Endometrium (tissue), 2 donors: ENCODE measurements around the gene ODAD3.
A peak's percentile ranks its signal among the peaks of the same experiment; 100 is the strongest.
"Not testable (repeated sequence)": the region's sequence is repeated elsewhere in the genome, so short reads cannot be mapped to it uniquely, and the experiment has no call there.

Experiments used
- FAIRE-seq: peaks from 2 replicates; lab custom pipeline; 2012; peaks lifted over from hg19 to GRCh38; lab: Jason Lieb, UNC
- donor health status: control.
- donor health status: control.

The ODAD3 gene

GRCh38 chr19:11435057-11435832 lies at the start of gene ODAD3, which contains the start of gene PRKCSH:
ODAD3 (minus strand) TSS chr19:11435121; CDS start chr19:11435016, 105 bp downstream.
PRKCSH (plus strand) TSS chr19:11435635; CDS start chr19:11436118, 483 bp downstream.
- FAIRE-seq: peak; percentile 100

DNA sequence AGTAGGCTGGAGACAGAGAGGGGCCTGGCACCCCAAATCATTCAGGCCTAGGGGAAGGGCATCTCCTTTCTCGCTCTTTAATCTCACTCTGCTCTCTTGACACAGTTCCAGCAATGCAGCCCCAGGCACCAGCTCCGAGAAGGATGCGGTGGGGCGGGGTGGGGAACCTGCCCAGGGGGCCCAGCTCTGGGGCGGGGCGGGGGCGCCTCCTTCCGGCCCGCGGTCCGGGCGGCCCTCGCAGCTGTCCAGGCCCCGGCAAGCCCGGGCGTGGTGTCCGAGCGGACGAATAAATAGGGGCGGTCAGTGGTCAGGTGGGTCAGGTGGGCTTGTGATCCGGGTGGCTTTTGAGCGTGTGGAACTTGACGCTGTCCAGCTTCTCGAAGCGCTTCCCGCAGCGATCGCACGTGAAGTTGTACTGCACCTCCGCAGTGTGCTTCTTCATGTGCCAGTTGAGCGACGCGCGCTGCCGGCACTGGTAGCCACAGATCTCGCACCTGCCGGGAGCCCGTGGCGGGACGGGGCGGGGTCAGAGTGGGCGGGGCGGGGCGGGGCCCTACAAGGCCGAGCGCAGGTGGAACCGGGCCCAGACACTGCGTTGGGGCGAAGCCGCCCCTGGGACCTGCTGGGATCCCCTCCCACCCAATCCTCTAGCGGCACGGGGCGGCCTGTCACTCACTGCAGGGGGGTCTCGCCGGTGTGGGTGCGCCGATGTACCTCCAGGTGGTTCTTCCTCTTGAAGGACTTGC lies 48.6 kb upstream of the ODAD3 start:
- no peak for FAIRE-seq

- FAIRE-seq: no peak
Measured at GRCh38 chr19:11482384-11483050, 47.6 kb upstream of the ODAD3 start.

GRCh38 chr19:11481534-11482383 lies 46.8 kb upstream of the ODAD3 start:
- FAIRE-seq: no peak

GRCh38 chr19:11480715-11481533 lies 46.0 kb upstream of the ODAD3 start, which contains the start of gene ELAVL3:
ELAVL3 (minus strand) TSS chr19:11481046; CDS start chr19:11480608, 438 bp downstream.
- FAIRE-seq: no peak

DNA sequence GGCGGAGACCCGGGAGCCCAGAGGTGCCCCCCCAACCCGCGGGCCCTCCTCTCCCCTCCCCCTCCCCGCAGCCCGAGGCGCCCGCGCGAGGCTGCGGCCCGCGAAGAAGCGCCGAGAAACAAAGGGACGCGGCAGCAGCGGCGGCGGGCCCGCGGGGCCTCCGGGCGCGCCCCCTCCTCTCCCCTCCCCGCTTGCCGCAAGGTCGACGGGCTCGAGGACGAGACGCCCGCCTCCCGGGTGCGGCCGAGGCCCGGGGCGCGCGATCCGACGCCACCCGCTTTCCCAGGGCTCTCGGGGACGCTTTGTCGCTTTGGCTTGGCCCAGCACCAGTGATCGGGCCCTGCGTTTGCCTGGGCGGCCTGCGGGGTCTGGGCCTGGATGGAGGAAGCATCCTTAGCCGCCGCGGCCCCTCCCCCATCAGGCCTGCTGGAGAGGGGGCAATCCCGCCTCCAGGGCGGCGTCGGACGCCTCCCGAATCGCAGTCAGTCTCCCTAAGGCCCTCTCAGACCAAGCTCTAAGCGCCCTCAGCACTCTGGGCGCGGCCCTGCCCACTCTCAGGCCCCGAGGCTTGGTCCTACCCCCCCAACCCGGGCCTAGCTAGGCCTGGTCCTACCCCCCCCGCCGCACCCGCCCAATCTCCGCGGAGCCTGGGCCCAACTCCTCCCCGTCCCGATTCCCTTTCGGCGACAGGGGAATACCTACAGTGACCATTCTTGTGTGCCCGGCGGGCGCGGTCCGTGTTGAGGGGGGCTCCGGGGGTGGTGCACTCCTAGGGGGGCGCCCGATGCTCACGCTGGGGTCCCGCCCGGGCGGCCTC lies 45.2 kb upstream of the ODAD3 start:
- FAIRE-seq: no peak

- FAIRE-seq: no peak
Measured at GRCh38 chr19:11479090-11479897, 44.4 kb upstream of the ODAD3 start.

- no peak for FAIRE-seq
Measured at GRCh38 chr19:11478167-11479089, 43.5 kb upstream of the ODAD3 start.

DNA sequence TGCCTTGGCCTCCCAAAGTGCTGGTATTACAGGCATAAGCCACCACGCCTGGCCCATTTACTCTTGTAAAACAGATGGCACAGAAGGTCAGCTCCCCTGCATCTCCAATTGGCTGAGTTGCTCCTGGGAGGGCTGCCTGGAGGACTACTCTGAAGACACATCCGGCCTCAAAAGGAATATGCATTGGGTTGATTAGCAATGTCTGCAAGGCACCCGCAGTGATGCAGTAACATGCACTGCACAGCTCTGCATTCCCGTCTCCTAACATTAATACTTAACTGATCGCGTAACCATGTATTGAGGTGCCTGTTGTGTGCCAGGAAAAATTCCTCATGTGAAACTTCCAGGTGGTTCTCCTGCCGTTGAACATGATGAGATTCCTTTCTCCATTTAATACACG lies 40.9 kb upstream of the ODAD3 start:
- FAIRE-seq: no peak

- FAIRE-seq: not testable (repeated sequence)
Measured at GRCh38 chr19:11475343-11475742, 40.4 kb upstream of the ODAD3 start.

- no peak for FAIRE-seq
Measured at GRCh38 chr19:11473725-11474124, 38.8 kb upstream of the ODAD3 start.

GRCh38 chr19:11468266-11468845 lies 33.4 kb upstream of the ODAD3 start:
- not testable (repeated sequence) for FAIRE-seq

DNA sequence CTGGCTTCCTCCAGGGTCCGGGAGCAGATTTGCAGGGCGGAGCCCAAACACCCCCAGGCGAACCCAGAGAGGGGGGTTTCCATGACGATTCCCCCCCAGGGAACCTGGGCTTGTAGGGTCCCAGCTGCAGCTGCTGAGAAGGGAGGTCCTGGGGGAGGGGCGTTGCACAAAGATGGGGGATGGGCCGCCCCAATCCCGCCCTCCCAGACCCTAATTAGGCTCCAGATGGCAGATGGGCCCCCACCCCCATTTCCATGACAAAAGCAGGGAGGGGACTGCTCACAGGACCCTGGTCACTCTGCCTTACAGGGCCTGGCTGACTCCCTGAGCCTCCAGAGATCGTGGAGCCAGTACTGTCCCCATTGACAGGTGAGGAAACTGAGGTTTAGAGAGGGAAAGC lies 30.7 kb upstream of the ODAD3 start:
- no peak for FAIRE-seq

DNA sequence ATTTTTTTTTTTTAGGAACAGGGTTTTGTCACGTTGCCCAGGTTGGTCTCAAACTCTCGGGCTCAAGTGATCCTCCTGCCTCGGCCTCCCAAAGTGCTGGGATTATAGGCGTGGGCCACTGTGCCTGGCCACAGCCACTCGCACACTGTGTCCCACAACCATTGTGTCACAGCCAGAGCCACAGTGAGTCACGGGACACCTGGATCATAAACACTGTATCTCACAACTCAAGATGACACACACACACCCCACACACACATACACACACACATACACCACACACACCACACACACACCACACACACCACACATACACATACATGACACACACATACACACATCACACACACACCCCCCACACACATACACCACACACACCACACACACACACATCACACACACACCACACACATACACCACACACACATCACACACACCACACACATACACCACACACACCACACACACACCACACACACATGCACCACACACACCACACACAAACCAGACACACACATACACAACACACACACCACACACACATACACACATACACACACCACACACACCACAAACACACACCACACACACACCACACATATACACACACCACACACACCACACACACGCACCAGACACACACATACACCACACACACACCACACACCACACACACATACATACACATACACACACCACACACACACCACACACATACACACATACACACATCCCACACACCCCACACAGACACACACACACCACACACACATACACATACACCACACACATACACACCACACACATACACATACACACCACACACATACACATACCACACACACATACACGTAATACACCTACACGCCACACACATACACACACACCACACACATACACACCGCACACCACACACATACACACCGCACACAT lies 29.7 kb upstream of the ODAD3 start:
- FAIRE-seq: no peak

GRCh38 chr19:11463391-11463790 lies 28.5 kb upstream of the ODAD3 start:
- no peak for FAIRE-seq

GRCh38 chr19:11461453-11461852 lies 26.5 kb upstream of the ODAD3 start:
- no peak for FAIRE-seq
